ENCODE measurements around the gene KIF26A.

GRCh38 chr14:104134061-104134965, 4.1 kb upstream of the KIF26A start:
- TF ChIP-seq FOXK2 (IDR thresholded peaks at IDR 0.05) (no peak), SUZ12 (IDR thresholded peaks at IDR 0.05) (no peak), ELF4 (IDR thresholded peaks at IDR 0.05) (no peak), LEF1 (IDR thresholded peaks at IDR 0.05; ENCODE audit: borderline replicate concordance) (no peak), ZNF384 (IDR thresholded peaks at IDR 0.05) (no peak), SP1 (IDR thresholded peaks at IDR 0.05) (no peak), BHLHE40 (IDR thresholded peaks at IDR 0.05; ENCODE audit: borderline replicate concordance) (no peak)

Data from HEK293T (cell line).